Immature natural killer cell (primary cell): ENCODE measurements around the gene TMEM184A. TPM values are rescaled to one million over a fixed set of nuclear protein-coding genes. Genes with fewer than 3 reads are reported as not detected.

ENCODE experiments used
- DNase-seq, 3 donors: peaks; one replicate each; pipeline ENCODE4 v3.0.0; 2022; ENCODE audit warnings: mixed read lengths in 1 of 3
- H3K27ac Mint-ChIP-seq, 6 donors: one replicate each; pipeline ENCODE4 v1.8.0; 2020; ENCODE audit warnings: mixed read lengths in 6 of 6, mild to moderate bottlenecking in 5 of 6, inconsistent platforms in 4 of 6, moderate library complexity in 3 of 6
- H3K27me3 Mint-ChIP-seq, 3 donors: one replicate each; pipeline ENCODE4 v1.8.0; 2020 to 2021; ENCODE audit warnings: low read depth in 3 of 3, mild to moderate bottlenecking in 3 of 3, mixed read lengths in 3 of 3, moderate library complexity in 3 of 3, inconsistent platforms in 1 of 3
- H3K36me3 Mint-ChIP-seq, 3 donors: one replicate each; pipeline ENCODE4 v1.8.0; 2020; ENCODE audit warnings: mixed read lengths in 3 of 3, inconsistent platforms in 2 of 3, mild to moderate bottlenecking in 2 of 3
- H3K4me1 Mint-ChIP-seq, 2 donors: one replicate each; pipeline ENCODE4 v1.8.0; 2020; ENCODE audit warnings: inconsistent platforms in 2 of 2, mild to moderate bottlenecking in 2 of 2, mixed read lengths in 2 of 2, moderate library complexity in 1 of 2
- H3K4me3 Mint-ChIP-seq, 5 donors: one replicate each; pipeline ENCODE4 v1.8.0; 2020; ENCODE audit warnings: mild to moderate bottlenecking in 5 of 5, mixed read lengths in 5 of 5, inconsistent platforms in 3 of 5, moderate library complexity in 3 of 5
- H3K9me3 Mint-ChIP-seq, 6 donors: one replicate each; pipeline ENCODE4 v1.8.0; 2020; ENCODE audit warnings: mild to moderate bottlenecking in 6 of 6, mixed read lengths in 6 of 6, inconsistent platforms in 4 of 6, moderate library complexity in 3 of 6
- polyA plus RNA-seq, 3 donors: library from polyadenylated mRNA; unstranded; fragments of 300-500 nt; fragmentation: Illumina TruSeq; gene quantifications; one replicate each; pipeline ENCODE4 v1.2.3, GENCODE V29; 2021

The TMEM184A gene
- polyA plus RNA-seq, 3 donors from 2014 or later = not detected

DNA sequence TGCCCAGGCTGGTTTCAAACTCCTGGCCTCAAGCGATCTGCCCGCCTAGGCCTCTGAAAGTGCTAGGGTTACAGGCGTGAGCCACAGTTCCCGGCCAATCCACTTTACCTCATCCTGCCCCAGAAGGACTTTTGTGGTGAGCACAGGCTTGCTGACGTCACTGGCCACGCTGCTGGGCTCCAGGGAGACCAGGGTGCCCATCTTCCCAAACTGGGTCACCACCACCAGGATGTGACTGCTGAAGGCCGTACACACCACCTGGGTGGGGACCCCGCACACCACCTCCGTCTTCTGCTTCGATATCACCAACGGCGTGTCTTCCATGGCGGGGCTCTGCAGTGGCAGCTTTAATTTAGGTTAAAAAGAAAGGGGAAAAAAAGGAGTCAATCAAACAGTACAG is 13.0 kb upstream of the TMEM184A start:
- H3K4me1 Mint-ChIP-seq = peaks cover 26 to 29% of the 10 kb centered on the region in 2 donors
- DNase-seq = peak; percentile 36 to 53 (median 48)
- no peaks in the 10 kb centered on the region for H3K36me3 Mint-ChIP-seq
- no peaks in the 10 kb centered on the region for H3K9me3 Mint-ChIP-seq
- peak overlapping the region; percentile 86 to 91 (median 90) for H3K27ac Mint-ChIP-seq
- peaks cover 2 to 12% (median 6%) of the 10 kb centered on the region in 3 donors for H3K27me3 Mint-ChIP-seq
- H3K4me3 Mint-ChIP-seq = peak overlapping the region; percentile 81 to 88 (median 87)

DNA sequence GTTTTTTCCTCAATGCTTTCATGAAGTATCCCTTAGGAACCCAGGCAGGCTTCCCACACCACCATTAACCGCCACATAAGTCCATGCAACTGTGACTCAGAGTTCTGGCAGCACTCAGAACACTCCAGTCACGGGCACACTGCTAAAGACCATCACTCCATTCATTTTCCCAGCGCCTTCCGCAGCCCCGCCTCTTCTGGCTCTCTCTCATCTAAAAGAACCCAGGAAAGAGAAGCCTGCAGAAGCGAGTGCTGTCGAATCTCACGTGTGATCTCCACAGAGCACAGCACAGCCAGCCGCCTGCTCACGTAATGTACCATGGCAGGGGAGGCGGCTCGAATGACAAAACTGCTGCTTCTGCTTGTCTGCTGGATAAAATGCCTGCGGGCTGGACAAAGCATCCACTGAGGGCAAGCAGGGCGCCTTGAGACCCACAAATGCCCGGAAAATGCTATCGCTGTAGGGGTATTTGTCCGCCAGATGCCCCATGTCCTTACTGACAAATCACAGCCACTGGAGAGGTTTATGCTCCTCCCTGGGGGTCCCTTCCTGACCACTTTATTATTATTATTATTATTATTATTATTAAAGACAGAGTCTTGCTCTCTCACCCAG is 12.0 kb upstream of the TMEM184A start:
- Mint-ChIP-seq H3K36me3 (no peaks in the 10 kb centered on the region), H3K9me3 (no peaks in the 10 kb centered on the region), H3K27ac (peak overlapping the region in 2 of 6 donors; percentile 10 to 90), H3K4me1 (peaks cover 26 to 29% of the 10 kb centered on the region in 2 donors), H3K27me3 (peaks cover 2 to 12% (median 6%) of the 10 kb centered on the region in 3 donors), H3K4me3 (peak overlapping the region in 3 of 5 donors; percentile 25 to 60 (median 33))
- DNase-seq = no peak

DNA sequence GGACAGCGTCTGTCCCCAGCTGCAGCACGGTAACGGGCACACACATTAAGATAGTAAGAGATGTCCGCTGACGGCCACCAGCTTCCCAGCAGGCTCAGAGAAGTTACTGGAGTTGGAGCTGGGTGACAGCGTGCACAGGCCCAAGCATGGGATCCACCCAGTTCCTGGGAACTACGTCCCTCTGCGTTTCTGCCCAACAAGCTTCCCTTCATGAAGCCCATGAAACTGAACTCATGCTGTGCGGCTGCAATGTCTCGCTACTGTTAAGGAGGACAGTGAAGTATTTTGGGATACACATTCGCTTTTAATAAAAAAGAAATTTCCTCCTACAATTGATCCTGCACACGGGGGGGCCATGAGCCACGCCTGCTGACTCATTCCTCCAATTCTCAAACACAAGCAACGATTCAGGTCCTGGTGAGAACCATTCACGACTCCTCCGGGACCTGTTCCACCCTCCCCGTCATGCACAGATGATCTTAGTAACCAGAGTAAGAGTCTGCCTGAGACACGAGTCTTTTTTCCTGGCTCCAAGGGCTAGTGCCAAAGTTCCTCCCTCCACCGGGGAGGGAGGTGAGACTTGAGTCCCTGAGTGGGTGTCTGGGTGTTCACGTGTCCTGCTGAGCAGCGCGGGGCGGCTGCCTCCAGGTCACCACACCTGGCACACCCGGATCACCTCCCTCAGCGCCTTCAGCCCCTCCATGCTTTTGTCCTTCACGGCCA is 11.2 kb upstream of the TMEM184A start:
- no peaks in the 10 kb centered on the region for H3K36me3 Mint-ChIP-seq
- peaks cover 2 to 12% (median 6%) of the 10 kb centered on the region in 3 donors for H3K27me3 Mint-ChIP-seq
- no peak for DNase-seq
- H3K9me3 Mint-ChIP-seq = no peaks in the 10 kb centered on the region
- peak overlapping the region in 1 of 5 donors; percentile 6 for H3K4me3 Mint-ChIP-seq
- peaks cover 19 to 28% of the 10 kb centered on the region in 2 donors for H3K4me1 Mint-ChIP-seq
- H3K27ac Mint-ChIP-seq = peak overlapping the region in 1 of 6 donors; percentile 37

DNA sequence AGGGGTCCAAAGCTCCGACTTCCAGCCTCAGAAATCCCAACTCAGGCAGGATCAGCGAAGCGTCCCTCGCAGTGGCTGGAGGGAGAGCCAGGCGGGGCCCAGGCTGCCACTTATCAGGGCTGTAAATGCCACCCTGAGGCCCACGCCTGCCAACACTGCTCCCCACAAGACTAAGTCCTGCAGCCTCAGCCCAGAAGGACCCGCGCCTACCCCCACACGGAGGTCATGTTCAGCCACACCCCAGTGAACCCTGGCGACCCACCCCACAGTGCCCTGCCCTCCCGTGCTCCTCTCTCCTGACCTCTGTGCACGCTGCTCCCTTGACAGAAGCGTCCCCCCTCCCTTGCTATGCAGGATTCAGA is 10.7 kb upstream of the TMEM184A start:
- H3K4me3 Mint-ChIP-seq = no peak overlapping the region

DNA sequence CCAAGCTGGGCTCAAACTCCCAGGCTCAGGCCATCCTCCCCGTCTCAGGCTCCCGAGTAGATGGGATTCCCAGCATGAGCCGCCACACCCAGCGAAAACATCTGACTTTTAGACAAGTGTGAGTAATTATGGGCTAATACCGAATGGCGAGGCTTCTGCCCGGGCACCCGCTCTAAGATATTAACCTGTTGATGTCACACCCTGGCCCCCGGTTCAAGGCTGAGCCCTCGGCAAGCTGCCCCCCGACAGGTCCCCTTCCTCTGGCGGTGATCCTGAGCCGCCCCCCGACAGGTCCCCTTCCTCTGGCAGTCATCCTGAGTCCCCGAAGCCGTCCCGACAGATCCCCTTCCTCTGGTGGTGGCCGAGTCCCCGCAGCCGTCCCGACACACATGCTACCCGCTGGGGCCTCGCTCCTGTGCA is 8.6 kb upstream of the TMEM184A start:
- no peaks in the 10 kb centered on the region for H3K36me3 Mint-ChIP-seq
- H3K9me3 Mint-ChIP-seq = no peaks in the 10 kb centered on the region
- peaks cover 10 to 14% of the 10 kb centered on the region in 2 donors for H3K4me1 Mint-ChIP-seq
- peaks cover 2 to 8% (median 6%) of the 10 kb centered on the region in 3 donors for H3K27me3 Mint-ChIP-seq
- no peak for DNase-seq
- H3K27ac Mint-ChIP-seq = no peak overlapping the region
- no peak overlapping the region for H3K4me3 Mint-ChIP-seq

More for the DNA sequence above, 10.7 kb upstream of the TMEM184A start:
- Mint-ChIP-seq H3K27ac (no peak overlapping the region), H3K36me3 (no peaks in the 10 kb centered on the region), H3K27me3 (peaks cover 2 to 10% (median 6%) of the 10 kb centered on the region in 3 donors), H3K4me1 (peaks cover 16 to 23% of the 10 kb centered on the region in 2 donors), H3K9me3 (no peaks in the 10 kb centered on the region)
- DNase-seq = no peak

GRCh38 chr7:1563981-1564602 is 8.1 kb upstream of the TMEM184A start:
- Mint-ChIP-seq H3K27ac (no peak overlapping the region), H3K4me1 (peaks cover 6 to 11% of the 10 kb centered on the region in 2 donors), H3K36me3 (no peaks in the 10 kb centered on the region), H3K27me3 (peaks cover 2 to 4% (median 3%) of the 10 kb centered on the region in 3 donors), H3K4me3 (no peak overlapping the region), H3K9me3 (no peaks in the 10 kb centered on the region)
- no peak for DNase-seq

DNA sequence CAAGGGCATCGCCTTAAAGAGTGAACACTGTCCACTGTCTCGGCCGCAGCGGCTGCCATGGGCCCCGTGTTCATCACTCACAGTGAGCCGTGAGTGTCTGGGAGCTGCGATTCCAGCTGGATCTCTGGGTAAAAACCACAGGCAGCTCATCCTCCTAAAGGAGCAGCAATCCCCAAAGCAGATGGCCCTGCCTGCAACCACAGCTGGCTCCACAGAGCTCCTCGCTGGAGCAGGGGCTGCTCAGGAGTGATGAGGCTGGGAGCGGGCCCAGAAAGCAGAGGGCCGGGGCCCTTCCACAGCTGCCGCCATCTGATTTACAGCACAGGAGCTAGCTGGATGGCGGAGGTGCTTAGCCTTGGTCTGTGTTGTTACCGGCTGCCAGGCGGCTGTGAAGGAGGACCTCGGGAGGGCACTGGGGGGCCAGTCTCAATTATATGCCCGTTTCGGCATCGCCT is 6.6 kb upstream of the TMEM184A start:
- DNase-seq = no peak
- peaks cover 0 to 2% (median 0%) of the 10 kb centered on the region in 3 donors for H3K27me3 Mint-ChIP-seq
- no peaks in the 10 kb centered on the region for H3K36me3 Mint-ChIP-seq
- no peak overlapping the region for H3K4me3 Mint-ChIP-seq
- H3K4me1 Mint-ChIP-seq = no peaks in the 10 kb centered on the region
- no peaks in the 10 kb centered on the region for H3K9me3 Mint-ChIP-seq
- H3K27ac Mint-ChIP-seq = no peak overlapping the region

- Mint-ChIP-seq H3K27ac (peak overlapping the region in 1 of 6 donors; percentile 5), H3K4me1 (no peaks in the 10 kb centered on the region), H3K36me3 (no peaks in the 10 kb centered on the region), H3K9me3 (no peaks in the 10 kb centered on the region), H3K4me3 (no peak overlapping the region), H3K27me3 (peaks cover 0 to 2% (median 0%) of the 10 kb centered on the region in 3 donors)
- DNase-seq = no peak
These were observed 6.1 kb upstream of the TMEM184A start for GRCh38 chr7:1562116-1562515.

DNA sequence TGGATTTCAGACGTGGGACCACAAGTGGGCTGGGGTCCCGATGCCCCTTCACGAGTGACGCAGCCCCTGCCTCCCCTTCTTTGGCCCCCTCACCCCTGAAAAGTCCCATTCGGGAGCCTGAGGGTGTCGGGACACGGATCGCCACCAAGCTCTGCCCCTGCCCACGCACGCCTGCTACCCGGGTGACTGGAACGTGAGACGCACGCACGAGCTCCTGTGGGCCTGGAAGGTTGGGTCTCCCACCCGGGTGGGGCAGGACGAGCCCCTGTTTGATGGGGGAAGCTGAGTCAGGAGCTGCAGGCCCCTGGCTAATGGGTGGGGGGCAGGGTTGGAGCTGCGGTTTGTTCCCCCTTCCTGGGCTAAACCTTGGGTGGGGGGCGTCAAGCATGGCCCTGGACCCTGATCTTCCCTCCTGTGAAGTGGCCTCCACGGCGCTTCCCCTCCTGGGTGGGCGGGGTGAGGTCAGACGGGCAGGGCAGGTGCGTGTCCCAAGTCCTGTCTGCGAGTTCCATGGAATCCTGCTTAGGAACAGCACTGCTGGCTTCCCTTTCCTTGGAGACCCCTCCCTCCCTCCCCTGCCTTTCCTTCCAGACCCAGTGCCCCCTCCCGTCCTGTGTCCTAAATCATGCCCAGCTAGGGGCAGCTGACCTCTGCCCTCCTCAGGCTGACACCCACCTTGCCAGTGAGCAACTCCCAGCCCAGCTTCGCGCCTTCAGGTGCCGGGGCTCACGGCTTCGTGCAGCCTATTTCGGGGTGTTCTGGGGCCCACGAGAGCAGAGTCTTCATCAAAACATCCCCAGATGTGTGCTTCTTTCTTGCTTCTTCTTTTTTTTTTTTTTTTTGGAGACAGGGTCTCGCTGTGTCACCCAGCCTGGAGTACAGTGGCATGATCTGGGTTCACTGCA is 5.3 kb upstream of the TMEM184A start:
- DNase-seq = no peak
- no peaks in the 10 kb centered on the region for H3K36me3 Mint-ChIP-seq
- no peaks in the 10 kb centered on the region for H3K9me3 Mint-ChIP-seq
- H3K27ac Mint-ChIP-seq = no peak overlapping the region
- H3K4me3 Mint-ChIP-seq = no peak overlapping the region
- no peaks in the 10 kb centered on the region for H3K4me1 Mint-ChIP-seq
- peaks cover 0 to 2% (median 0%) of the 10 kb centered on the region in 3 donors for H3K27me3 Mint-ChIP-seq

GRCh38 chr7:1560620-1561031 is 4.6 kb upstream of the TMEM184A start:
- Mint-ChIP-seq H3K27ac (no peak overlapping the region), H3K9me3 (no peaks in the 10 kb centered on the region), H3K4me3 (no peak overlapping the region), H3K36me3 (no peaks in the 10 kb centered on the region), H3K4me1 (no peaks in the 10 kb centered on the region), H3K27me3 (peaks cover 0 to 2% (median 0%) of the 10 kb centered on the region in 3 donors)
- DNase-seq = no peak

DNA sequence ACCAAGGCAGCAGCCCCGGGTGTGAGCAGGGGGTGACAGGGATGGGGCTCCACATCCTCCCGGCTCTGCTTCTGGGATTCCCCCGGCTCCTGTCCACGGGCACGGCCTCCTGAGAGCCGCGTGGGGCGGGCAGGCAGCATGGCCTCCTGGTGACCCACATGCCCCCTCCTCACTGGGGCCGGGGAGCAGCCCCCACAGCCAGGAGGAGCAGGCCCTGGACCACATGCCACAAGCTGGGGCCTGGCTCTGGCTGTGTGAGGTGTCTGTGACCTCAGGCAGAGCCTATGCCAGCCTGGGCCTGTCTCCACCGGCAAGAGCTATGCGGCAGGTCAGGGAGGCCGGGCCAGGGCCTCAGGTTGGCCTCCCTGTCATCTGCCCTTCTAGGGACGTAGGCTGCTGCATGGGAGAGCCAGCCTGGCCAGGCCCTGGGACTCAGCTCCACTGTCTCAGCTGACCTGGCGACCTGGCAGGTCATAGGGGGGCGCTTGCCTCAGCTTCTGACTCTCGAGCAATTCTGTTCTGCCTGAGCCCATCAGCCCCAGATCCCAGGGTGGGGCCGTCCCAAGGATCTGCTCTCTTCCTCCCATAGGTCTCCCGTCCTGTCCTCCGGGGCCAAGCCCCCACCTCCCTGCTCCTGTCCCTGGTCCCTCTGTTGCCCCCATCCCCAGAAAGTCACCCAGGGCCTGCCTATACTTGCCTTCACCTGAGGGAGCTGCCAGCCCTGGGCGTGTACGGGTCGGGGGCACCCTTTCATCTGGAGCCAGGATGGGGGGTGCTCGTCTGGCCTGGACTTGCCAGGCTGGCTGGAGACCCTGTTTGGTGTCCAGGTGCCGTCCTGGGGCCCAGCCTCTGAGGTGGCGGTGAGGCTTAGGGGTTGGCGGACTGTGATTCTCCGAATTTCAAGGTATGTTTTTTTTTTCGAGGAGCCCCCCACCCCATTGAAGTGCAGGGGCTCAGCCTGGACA is 3.9 kb upstream of the TMEM184A start:
- H3K9me3 Mint-ChIP-seq = no peaks in the 10 kb centered on the region
- H3K36me3 Mint-ChIP-seq = no peaks in the 10 kb centered on the region

DNA sequence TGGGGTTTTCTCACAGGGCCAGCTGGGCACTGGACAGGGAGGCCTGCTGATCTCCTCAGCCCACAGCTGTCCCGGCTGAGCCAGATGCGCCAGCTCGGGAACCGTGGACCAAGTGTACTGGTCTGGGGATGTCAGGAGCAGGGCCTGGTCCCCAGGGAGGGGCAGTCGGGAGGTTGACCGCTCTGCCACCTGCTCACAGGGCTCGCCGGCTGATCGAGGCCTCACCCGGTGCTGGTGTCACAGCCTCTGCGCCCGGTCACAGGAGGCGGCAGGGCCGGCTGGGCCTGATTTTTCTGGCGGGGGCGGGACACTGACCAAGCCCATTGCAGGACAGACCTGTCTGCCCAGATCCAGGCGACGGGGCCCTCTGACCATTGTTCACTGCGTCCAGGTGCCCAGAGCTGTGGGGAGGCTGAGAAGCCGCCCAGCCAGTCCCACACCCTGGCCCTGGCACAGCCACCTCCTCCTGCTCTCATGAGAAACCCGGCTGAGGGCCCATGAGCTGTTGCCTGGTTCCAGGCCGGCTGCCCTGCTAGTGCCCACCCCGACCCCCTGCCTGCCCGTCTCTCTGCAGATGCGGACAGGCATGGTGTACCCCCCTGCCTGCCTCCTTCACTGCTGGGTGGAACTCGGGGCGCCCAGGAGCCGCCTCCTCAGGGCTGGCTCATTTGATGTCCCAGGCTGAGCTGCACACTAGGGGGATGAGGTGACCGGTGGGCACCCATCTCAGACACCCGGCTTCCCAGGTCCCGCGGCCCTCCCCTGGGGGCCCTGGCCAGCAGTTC is 3.0 kb upstream of the TMEM184A start:
- Mint-ChIP-seq H3K4me3 (no peak overlapping the region), H3K27ac (no peak overlapping the region), H3K36me3 (no peaks in the 10 kb centered on the region), H3K4me1 (no peaks in the 10 kb centered on the region), H3K27me3 (no peaks in the 10 kb centered on the region), H3K9me3 (no peaks in the 10 kb centered on the region)
- no peak for DNase-seq

More for the DNA sequence above, 3.9 kb upstream of the TMEM184A start:
- Mint-ChIP-seq H3K4me3 (no peak overlapping the region), H3K27me3 (no peaks in the 10 kb centered on the region), H3K27ac (no peak overlapping the region), H3K4me1 (no peaks in the 10 kb centered on the region)
- no peak for DNase-seq
